Activated CD8-positive, alpha-beta T cell treated with anti-CD3 and anti-CD28 coated beads for 36 hours (primary cell): ENCODE measurements around the gene MEGF11. TPM values are rescaled to one million over a fixed set of nuclear protein-coding genes. Genes with fewer than 3 reads are reported as not detected.

Experiments used
- ATAC-seq: fragments of 200-7000 bp; cut with Tn5 transposase; one replicate; pipeline ENCODE4 v1.10.0; 2021; ENCODE audit warnings: mild to moderate bottlenecking, moderate library complexity
- CTCF ChIA-PET: fragments of 350-600 bp; sonication (Branson Sonifier 250); formaldehyde crosslinking; loops from one replicate; lab custom pipeline; 2021; ENCODE audit warnings: antibody characterized with exemption; lab: Charles Lee
- POLR2A ChIA-PET: fragments of 350-600 bp; sonication (Branson Sonifier 250); formaldehyde crosslinking; loops from one replicate; lab custom pipeline; 2021; ENCODE audit warnings: antibody characterized with exemption; lab: Charles Lee
- DNase-seq: peaks from one replicate; pipeline ENCODE4 v3.0.0-alpha.2; 2020
- H3K27ac Mint-ChIP-seq: one replicate; pipeline ENCODE4 v1.8.0; 2021; ENCODE audit warnings: mild to moderate bottlenecking, mixed read lengths
- H3K27me3 Mint-ChIP-seq: one replicate; pipeline ENCODE4 v1.8.0; 2021; ENCODE audit warnings: mixed read lengths
- H3K36me3 Mint-ChIP-seq: one replicate; pipeline ENCODE4 v1.8.0; 2021; ENCODE audit warnings: low read depth, mixed read lengths
- H3K4me1 Mint-ChIP-seq: one replicate; pipeline ENCODE4 v1.8.0; 2021; ENCODE audit warnings: low read depth, mixed read lengths
- H3K4me3 Mint-ChIP-seq: one replicate; pipeline ENCODE4 v1.8.0; 2021; ENCODE audit warnings: mild to moderate bottlenecking, moderate library complexity, mixed read lengths
- H3K9me3 Mint-ChIP-seq: one replicate; pipeline ENCODE4 v1.8.0; 2021; ENCODE audit warnings: mixed read lengths
- CTCF ChIP-seq: fragments of 200-600 bp; IDR thresholded peaks from one replicate; pipeline ENCODE4 v1.8.0; 2022; ENCODE audit warnings: antibody characterized with exemption, mild to moderate bottlenecking
- intact Hi-C: fragments of 100-400 bp; cut with micrococcal nuclease; formaldehyde crosslinking; loops from one replicate; pipeline ENCODE4 v1.10.0; 2022
- total RNA-seq, 2 experiments: library from RNA; stranded (reverse); gene quantifications; one replicate each; pipeline ENCODE4 v1.2.3, GENCODE V29; 2021

MEGF11 gene
- total RNA-seq, 2 experiments from 2014 or later = not detected

- Mint-ChIP-seq H3K27ac (no peak overlapping the region), H3K4me3 (no peak overlapping the region), H3K9me3 (no peaks in the 10 kb centered on the region), H3K27me3 (no peaks in the 10 kb centered on the region), H3K36me3 (no peaks in the 10 kb centered on the region), H3K4me1 (no peaks in the 10 kb centered on the region)
- DNase-seq = no peak
- no peak for TF ChIP-seq CTCF
- ChIA-PET CTCF (no interaction called here), POLR2A (no interaction called here)
- no peak for ATAC-seq
- intact Hi-C loops = no loop called here
Observed at GRCh38 chr15:66163553-66163952, 90.0 kb downstream of the MEGF11 start.

- Mint-ChIP-seq H3K4me3 (no peak overlapping the region), H3K27me3 (no peaks in the 10 kb centered on the region), H3K36me3 (no peaks in the 10 kb centered on the region), H3K4me1 (no peaks in the 10 kb centered on the region), H3K9me3 (no peaks in the 10 kb centered on the region), H3K27ac (no peak overlapping the region)
- DNase-seq (no peak), ATAC-seq (no peak)
- POLR2A ChIA-PET = no interaction called here
- CTCF ChIA-PET = no interaction called here
- intact Hi-C loops = no loop called here
- no peak for TF ChIP-seq CTCF
Observed at GRCh38 chr15:66162286-66162685, 91.3 kb downstream of the MEGF11 start.

GRCh38 chr15:66161575-66162118 lies 91.9 kb downstream of the MEGF11 start:
- POLR2A ChIA-PET = no interaction called here
- no peak overlapping the region for H3K27ac Mint-ChIP-seq
- intact Hi-C loops = no loop called here
- H3K4me1 Mint-ChIP-seq = no peaks in the 10 kb centered on the region
- ATAC-seq (no peak), DNase-seq (no peak)
- no peaks in the 10 kb centered on the region for H3K27me3 Mint-ChIP-seq
- CTCF ChIA-PET = no interaction called here
- H3K4me3 Mint-ChIP-seq = no peak overlapping the region
- TF ChIP-seq CTCF = no peak
- H3K9me3 Mint-ChIP-seq = no peaks in the 10 kb centered on the region
- no peaks in the 10 kb centered on the region for H3K36me3 Mint-ChIP-seq

GRCh38 chr15:66161108-66161507 lies 92.4 kb downstream of the MEGF11 start:
- ChIA-PET CTCF (no interaction called here), POLR2A (interaction anchor here (0.7 kb wide), 1 partner anchor 16 kb away, joined by 3 read pairs; no protein-coding TSS in a partner anchor)
- no peaks in the 10 kb centered on the region for H3K9me3 Mint-ChIP-seq
- intact Hi-C loops = no loop called here
- DNase-seq (no peak), ATAC-seq (no peak)
- TF ChIP-seq CTCF = no peak
- no peak overlapping the region for H3K27ac Mint-ChIP-seq
- no peaks in the 10 kb centered on the region for H3K36me3 Mint-ChIP-seq
- no peaks in the 10 kb centered on the region for H3K4me1 Mint-ChIP-seq
- H3K4me3 Mint-ChIP-seq = no peak overlapping the region
- no peaks in the 10 kb centered on the region for H3K27me3 Mint-ChIP-seq

- POLR2A ChIA-PET = no interaction called here
- no peak for TF ChIP-seq CTCF
- CTCF ChIA-PET = no interaction called here
- intact Hi-C loops = no loop called here
- DNase-seq = no peak
- Mint-ChIP-seq H3K9me3 (no peaks in the 10 kb centered on the region), H3K4me3 (no peak overlapping the region), H3K36me3 (no peaks in the 10 kb centered on the region), H3K4me1 (no peaks in the 10 kb centered on the region), H3K27ac (no peak overlapping the region), H3K27me3 (no peaks in the 10 kb centered on the region)
- no peak for ATAC-seq
Observed at GRCh38 chr15:66157507-66157906, 96.0 kb downstream of the MEGF11 start.
